Stomach (tissue), 4 donors: Measurements from ENCODE around the gene SEPTIN2.

ENCODE experiments used
- EP300 ChIP-seq: sonication (generic); formaldehyde crosslinking; IDR thresholded peaks from one replicate; pipeline ENCODE4 v1.6.1; 2017; ENCODE audit warnings: antibody characterized with exemption
- POLR2AphosphoS5 ChIP-seq, 3 donors: sonication (generic); formaldehyde crosslinking; IDR thresholded peaks; one replicate each; pipeline ENCODE4 v1.6.1; 2016; ENCODE audit warnings: antibody characterized with exemption in 3 of 3
- TF ChIP-seq, protein P1 (sequence below), 7 experiments: fragments of 450-650 bp in 4 of 7; fragments of 200-600 bp in 3 of 7; sonication (generic) in 3 of 7; IDR thresholded peaks; one replicate each; pipeline ENCODE4 v1.5.1; 2016 to 2019; ENCODE audit warnings: antibody characterized with exemption in 7 of 7, control low read depth in 2 of 7, mild to moderate bottlenecking in 1 of 7

GRCh38 chr2:241399941-241400922, 84.5 kb downstream of the SEPTIN2 start:
- TF ChIP-seq, protein P1, sequence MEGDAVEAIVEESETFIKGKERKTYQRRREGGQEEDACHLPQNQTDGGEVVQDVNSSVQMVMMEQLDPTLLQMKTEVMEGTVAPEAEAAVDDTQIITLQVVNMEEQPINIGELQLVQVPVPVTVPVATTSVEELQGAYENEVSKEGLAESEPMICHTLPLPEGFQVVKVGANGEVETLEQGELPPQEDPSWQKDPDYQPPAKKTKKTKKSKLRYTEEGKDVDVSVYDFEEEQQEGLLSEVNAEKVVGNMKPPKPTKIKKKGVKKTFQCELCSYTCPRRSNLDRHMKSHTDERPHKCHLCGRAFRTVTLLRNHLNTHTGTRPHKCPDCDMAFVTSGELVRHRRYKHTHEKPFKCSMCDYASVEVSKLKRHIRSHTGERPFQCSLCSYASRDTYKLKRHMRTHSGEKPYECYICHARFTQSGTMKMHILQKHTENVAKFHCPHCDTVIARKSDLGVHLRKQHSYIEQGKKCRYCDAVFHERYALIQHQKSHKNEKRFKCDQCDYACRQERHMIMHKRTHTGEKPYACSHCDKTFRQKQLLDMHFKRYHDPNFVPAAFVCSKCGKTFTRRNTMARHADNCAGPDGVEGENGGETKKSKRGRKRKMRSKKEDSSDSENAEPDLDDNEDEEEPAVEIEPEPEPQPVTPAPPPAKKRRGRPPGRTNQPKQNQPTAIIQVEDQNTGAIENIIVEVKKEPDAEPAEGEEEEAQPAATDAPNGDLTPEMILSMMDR (IDR thresholded peaks at IDR 0.05), result no peak
- peak in 1 of 3 donors; percentile 23 for TF ChIP-seq POLR2AphosphoS5 (IDR thresholded peaks at IDR 0.05)
- no peak for TF ChIP-seq EP300
